HG02981 (cell line): ENCODE measurements around the gene GGCX.

Experiments used
- ATAC-seq: cut with Tn5 transposase; IDR thresholded peaks from one replicate; pipeline ENCODE4 v1.9.1; 2021; ENCODE audit warnings: mild to moderate bottlenecking, moderate library complexity; ENCODE audit not compliant: unreplicated experiment

The GGCX gene

GRCh38 chr2:85522090-85522647, 39.1 kb downstream of the GGCX start:
- ATAC-seq, result no peak

GRCh38 chr2:85516653-85517389, 44.5 kb downstream of the GGCX start:
- no peak for ATAC-seq

DNA sequence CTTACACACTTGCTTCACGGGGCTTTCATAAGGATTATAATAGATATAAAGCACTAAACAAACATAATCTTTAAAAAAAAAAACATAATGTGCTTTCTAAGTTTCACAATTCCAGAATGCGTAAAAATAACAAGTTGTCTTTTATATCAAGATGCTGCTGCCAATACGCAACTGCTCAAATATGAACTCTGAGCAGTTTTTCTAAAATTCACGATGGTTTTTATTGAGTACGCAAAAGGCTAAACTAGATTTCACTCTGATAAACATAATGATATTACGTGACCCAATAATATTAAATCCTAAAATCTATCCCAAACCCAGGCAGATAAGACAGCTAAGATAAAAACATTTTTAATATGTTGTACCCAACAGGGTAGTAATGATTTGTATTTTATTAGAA, 47.0 kb downstream of the GGCX start:
- ATAC-seq, result no peak

DNA sequence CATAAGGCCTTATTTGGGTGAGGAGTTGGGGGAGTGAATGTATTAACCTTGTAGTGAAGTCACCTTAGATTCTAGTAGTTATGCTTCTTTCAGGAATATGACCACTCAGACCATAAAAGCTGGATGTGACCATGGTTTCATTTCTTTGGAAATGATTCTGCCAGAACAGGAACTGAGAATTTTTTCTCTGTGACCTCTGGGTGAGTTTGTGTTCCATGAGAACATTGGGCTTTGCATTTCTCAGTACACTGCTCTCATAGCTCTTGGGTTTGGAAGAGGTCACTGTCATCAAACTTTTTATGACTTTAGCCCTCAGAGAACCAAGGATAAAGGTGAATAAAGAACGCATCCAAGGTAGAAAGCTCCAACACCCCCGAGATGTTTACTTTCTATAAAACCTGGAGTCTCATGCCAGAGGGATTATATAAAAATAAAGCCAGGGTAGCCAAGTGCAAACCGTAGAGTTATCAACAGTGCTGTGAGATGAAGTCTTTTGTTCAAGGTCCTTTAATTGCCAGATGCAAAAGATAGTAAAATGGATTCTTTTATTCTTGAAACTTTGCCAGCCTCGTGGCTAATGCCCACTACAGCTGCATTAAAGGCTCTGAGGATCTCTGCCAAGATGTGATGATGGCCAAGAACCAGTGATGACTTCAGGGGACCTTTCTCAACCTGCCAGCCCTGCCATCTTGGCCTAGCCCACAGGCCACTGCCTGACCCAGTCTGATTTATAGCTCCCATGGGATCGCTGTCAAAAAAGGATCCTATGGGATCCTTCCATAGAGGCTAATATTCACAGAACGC, 50.1 kb downstream of the GGCX start:
- no peak for ATAC-seq

- no peak for ATAC-seq
These were observed 54.5 kb downstream of the GGCX start for GRCh38 chr2:85506768-85507181.

DNA sequence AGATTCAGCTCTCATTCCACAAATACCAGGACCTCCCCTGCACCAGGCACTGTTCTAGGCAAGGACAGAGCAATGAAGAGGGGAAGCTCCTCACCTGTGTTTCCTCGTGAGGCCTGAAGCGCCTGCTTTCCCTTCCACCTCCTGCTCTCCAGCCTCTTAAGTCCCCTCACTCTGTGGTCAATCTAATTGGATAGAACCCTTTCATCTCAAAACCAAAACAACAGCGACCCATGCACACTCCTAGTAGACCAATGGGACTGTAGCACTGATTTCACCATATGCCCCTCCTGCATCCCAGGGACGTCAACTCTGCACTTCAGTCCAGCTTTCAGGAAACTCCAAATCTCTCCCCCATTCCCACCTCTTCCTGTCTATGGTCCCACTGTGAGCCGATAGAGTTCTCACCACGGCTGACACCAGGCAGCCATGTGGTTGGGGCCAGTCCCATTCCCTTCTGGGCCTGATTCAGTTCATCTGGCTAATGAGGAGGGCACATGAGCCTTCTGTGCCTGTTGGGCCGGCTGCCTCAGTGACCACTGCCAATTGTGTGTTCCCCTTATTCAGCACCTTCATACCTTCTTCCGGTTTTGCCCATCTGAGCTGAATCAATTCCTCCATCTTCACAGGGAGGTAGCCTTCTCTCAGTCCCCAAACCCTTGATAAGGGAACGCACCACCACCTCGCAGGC, 55.6 kb downstream of the GGCX start:
- no peak for ATAC-seq

DNA sequence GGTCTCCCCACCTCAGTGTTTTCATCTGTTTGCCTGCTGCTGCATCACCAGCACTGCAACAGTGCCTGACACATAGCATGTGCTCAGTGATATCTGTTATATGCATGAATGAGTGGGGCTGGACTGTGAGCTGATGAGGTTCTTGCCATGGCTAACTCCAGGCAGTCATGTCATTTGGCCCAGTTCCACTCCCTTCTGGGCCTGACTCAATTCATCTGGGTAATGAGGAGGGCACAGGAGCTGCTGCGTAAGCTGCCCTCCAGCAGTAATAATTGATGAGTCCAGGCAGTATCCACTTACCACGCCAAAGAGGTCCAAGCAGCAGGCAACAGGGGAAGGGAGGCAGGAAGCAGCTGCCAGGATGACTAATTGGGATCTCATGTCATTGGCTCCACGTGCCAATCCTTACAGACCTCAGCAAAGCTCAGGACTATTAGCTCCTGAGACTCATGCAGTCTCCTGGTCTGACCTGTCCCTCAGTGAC, 56.5 kb downstream of the GGCX start:
- ATAC-seq, result no peak

DNA sequence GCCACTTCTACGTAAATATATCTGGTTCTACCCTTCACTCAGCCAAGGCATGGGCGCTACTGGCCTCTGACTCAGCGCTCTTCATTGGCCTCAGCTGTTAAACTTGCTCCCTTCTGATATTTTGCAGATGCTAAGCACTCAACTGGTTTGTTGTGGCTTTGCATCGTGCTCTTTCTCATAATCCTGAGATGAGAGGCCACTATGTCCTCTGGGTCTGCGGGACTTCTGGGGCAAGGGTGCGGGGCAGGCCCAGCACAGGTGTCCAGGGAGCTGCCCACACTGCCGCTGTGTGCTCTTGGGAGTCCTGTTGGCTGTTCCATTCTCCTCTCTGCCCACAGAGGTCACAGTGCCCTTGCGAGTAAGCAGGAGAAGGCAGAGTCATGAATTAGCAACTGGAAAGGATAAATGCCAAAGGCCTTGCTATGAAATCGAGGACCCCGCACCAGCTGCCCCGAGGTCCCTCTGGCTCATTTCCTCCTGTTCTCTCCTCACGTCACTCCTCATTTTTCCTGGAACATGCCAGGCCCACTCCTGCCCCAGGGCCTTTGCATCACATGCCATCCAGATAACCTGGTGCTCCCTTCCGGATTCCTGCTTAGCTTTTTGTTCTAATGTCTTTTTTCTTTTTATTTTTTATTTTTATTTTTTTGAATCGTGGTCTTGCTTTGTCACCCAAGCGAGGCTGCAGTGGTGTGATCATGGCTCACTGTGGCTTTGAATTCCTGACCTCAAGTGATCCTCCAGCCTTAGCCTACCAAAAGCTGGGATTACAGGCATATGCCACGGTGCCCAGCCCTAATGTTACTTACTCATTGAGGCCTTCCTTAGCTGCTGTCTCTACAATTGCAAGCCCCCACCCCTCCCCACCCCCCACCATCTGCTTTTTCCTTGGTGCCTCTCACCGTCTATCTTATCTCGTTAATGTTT, 57.2 kb downstream of the GGCX start:
- no peak for ATAC-seq

- no peak for ATAC-seq
These were observed 58.0 kb downstream of the GGCX start for GRCh38 chr2:85503168-85503850.

GRCh38 chr2:85502720-85503119, 58.6 kb downstream of the GGCX start:
- no peak for ATAC-seq

- no peak for ATAC-seq
These were observed 60.0 kb downstream of the GGCX start for GRCh38 chr2:85501248-85501647.

GRCh38 chr2:85497944-85498630, 63.2 kb downstream of the GGCX start:
- ATAC-seq, result no peak

- ATAC-seq, result no peak
These were observed 64.9 kb downstream of the GGCX start for GRCh38 chr2:85496436-85496835.
